ENCODE data around the gene FBLIM1.

FBLIM1 gene

DNA sequence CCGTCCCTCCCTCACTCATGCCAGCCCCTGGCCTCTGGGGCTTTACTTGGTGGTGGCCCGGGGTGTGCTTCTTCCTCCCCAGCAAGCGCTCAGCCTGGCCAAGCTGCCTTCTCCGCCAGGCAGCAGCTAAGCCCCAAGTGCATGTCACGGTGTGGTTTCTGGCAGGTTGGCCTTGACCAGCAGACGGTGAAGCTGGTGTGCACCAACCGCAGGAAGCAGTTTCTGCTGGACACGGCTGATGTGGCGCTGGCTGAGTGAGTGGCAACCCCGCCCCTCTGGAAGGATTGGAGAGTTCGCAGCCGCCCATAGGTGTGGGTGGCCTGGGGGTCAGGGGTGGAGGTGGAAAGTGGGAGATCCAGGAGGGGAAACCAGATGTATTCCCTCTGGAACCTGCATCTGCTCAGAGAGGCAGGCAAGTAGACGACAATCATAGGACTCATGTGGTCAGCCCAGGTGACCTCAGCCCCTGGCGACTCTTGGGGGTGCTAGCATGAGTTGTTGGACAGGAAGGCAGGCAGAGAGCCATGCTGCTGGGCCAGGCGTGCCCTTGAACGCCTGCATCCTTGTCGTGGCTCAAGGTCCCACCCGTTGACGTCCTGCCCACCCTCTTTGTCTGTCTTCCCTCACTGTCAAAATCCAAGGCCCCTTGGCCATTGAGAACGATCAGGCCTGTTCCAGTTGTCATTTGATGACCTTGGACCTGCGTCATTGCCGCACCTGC lies 29.5 kb upstream of the FBLIM1 start:
- in situ Hi-C loops (cut with HindIII; ENCODE audit: low pct_ligation_motif_present, low pct_unique_long_range_greater_than_20kb, low sequenced_read_pairs) = no loop called here
- no peak for DNase-seq

- in situ Hi-C loops (cut with HindIII; ENCODE audit: low pct_ligation_motif_present, low pct_unique_long_range_greater_than_20kb, low sequenced_read_pairs) = no loop called here
Measured at GRCh38 chr1:15730423-15730822, 28.2 kb upstream of the FBLIM1 start.

GRCh38 chr1:15730936-15731335 lies 27.7 kb upstream of the FBLIM1 start:
- in situ Hi-C loops (cut with HindIII; ENCODE audit: low pct_ligation_motif_present, low pct_unique_long_range_greater_than_20kb, low sequenced_read_pairs) = no loop called here
- DNase-seq = no peak

More at GRCh38 chr1:15730423-15730822, 28.2 kb upstream of the FBLIM1 start:
- no peak for DNase-seq

DNA sequence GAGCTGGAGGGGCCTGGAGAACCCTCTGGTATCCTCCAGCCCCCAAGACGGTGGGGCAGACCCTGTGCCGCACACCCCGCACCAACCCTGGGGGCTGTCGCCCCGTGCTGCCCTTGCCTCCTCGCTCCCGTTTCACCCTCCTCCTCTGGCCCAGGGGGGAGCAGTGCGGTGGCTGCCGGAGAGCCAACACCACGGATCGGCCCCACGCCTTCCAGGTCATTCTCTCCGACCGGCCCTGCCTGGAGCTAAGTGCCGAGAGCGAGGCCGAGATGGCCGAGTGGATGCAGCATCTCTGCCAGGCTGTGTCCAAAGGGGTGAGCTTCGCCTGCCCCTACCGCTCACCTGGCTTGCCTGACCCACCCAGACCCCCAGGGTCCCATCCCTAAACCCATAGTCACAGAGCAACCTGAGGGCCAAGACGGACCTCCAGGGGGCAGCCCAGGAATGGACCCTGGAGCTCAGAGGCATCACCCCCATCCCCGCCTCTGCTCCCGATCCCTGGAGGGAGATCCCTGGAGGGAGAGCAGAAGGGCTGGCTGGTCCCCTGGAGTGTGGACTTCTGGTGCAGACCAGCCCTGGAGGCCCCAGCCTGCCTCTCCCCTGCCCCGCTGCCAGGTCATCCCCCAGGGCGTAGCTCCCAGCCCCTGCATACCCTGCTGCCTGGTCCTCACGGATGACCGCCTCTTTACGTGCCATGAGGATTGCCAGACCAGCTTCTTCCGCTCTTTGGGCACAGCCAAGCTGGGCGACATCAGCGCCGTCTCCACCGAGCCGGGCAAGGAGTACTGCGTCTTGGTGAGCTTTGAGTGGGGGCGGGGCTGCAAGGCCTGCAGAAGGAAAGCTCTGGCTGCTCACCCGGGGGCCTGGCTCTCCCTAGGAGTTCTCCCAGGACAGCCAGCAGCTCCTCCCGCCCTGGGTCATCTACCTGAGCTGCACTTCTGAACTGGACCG lies 26.6 kb upstream of the FBLIM1 start:
- in situ Hi-C loops (cut with HindIII; ENCODE audit: low pct_ligation_motif_present, low pct_unique_long_range_greater_than_20kb, low sequenced_read_pairs) = no loop called here

DNA sequence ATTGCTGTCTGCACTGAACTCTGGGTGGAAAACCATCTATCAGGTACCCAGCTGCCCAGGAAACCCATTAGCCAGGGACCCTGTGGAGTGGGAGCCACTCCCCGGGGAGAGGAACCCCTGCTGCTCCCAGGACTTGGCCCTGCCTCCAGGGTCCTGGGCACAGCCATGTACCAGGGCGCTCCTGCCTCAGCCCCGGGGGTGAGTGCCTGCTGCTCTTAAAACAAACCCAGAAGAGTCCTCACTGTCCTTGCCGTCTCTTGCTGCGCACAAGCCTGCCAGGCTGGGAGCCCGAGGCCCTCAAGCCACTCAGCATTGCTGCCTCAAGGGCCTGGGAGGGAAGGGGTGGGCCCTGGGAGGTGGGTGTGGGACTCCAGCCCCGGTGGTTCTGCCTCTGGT lies 25.9 kb upstream of the FBLIM1 start:
- in situ Hi-C loops (cut with HindIII; ENCODE audit: low pct_ligation_motif_present, low pct_unique_long_range_greater_than_20kb, low sequenced_read_pairs) = no loop called here
- DNase-seq = no peak

More for the DNA sequence above, 26.6 kb upstream of the FBLIM1 start:
- no peak for DNase-seq

DNA sequence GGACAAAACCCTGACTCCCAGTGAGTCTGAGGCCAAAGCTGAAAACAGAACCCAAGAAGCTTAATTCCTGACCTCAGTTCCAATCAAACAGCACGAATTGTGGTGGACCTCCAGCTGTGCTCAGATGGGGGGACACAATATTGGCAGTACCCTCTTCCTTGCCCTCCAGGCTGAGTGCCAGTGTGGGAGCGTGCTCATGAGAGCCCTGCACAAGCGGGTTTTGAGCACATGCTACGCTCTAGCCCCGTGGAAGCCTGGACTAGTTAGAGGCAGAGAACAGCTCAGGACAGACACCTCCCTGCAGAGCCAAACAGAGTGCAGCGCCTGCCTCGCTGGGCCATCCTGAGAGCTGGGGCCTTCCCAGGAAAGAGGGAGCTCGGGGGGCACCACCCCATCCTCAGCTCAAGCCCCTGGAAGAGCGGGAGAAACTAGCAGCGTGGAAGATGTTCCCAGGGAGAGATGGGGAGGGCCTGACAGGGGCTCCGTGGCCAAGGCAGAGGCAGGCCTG lies 25.3 kb upstream of the FBLIM1 start:
- in situ Hi-C loops (cut with HindIII; ENCODE audit: low pct_ligation_motif_present, low pct_unique_long_range_greater_than_20kb, low sequenced_read_pairs) = no loop called here
- no peak for DNase-seq

DNA sequence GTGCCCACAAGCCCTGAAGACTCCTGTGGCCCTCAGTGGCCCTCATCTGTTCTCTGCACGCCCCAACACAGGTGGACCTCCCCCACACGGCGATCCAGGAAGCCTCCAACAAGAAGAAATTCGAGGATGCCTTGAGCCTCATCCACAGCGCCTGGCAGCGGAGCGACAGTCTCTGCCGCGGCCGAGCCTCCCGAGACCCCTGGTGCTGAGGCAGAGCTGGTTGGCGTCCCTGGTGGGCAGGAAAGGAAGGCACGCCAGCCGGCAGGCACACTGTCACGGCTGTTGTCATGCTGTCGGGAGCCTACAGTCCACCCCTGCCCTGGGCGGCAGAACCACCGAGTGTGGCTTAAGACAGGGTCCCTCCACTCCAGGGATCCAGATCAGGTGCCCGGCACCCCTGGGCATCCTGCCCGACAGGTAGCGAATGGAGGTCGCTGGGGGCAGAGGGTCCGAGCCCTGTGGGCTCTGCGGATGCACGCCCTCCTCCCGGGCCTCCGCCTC lies 24.8 kb upstream of the FBLIM1 start:
- in situ Hi-C loops (cut with HindIII; ENCODE audit: low pct_ligation_motif_present, low pct_unique_long_range_greater_than_20kb, low sequenced_read_pairs) = no loop called here
- no peak for DNase-seq

DNA sequence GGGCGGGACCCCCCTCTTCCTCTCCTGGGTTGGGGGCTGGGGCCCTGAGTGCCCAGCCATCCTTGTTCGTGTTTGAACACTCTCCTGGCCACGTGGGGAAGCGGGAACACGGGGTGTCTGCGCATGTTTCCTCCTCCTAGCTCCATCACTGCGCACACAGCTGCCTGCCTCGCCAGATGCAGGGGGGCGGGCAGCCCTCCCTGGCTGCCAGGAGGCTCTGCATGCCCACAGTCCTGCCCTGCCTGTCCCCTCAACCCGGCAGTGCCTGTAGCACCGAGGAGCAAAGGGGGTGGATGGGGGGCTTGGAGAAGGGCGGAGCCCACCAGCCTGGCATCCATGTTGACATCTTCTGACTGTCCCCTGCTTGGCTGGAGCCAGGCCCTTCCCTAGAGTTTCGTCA lies 24.3 kb upstream of the FBLIM1 start:
- DNase-seq = no peak
- in situ Hi-C loops (cut with HindIII; ENCODE audit: low pct_ligation_motif_present, low pct_unique_long_range_greater_than_20kb, low sequenced_read_pairs) = no loop called here

- in situ Hi-C loops (cut with HindIII; ENCODE audit: low pct_ligation_motif_present, low pct_unique_long_range_greater_than_20kb, low sequenced_read_pairs) = no loop called here
- DNase-seq = no peak
Measured at GRCh38 chr1:15734901-15735300, 23.7 kb upstream of the FBLIM1 start.

GRCh38 chr1:15735304-15736037 lies 23.1 kb upstream of the FBLIM1 start:
- in situ Hi-C loops (cut with HindIII; ENCODE audit: low pct_ligation_motif_present, low pct_unique_long_range_greater_than_20kb, low sequenced_read_pairs) = no loop called here
- DNase-seq = no peak

DNA sequence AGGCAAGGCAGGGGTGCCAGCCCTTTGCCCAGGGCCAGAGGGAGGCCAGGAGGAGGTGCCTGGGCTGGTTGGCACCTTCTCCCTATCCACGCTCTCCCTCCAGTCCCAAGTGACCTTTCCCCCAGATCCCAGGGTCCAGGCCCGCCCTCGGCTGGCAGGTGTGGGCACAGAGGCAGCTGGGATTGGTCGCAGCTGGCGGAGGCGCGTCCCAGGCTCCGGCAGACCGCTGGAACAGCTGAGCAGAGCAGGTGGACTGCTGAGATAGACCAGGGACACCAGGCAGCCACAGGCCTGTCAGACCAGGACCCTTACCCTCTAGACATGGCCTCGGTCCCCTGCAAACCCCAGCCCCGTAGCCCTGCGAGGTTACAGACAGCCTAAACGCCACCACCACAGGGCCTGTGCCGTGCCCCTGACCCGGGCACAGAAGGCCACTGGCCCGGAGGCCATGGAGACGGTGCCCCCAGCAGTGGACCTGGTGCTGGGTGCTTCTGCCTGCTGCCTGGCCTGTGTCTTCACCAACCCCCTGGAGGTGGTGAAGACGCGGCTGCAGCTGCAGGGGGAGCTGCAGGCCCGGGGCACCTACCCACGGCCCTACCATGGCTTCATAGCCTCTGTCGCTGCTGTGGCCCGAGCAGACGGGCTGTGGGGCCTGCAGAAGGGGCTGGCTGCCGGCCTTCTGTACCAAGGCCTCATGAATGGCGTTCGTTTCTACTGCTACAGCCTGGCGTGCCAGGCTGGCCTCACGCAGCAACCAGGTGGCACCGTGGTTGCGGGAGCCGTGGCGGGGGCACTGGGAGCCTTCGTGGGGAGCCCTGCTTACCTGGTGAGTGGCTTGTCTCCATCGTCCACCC lies 22.3 kb upstream of the FBLIM1 start, which contains the start of gene SLC25A34:
TSS of gene SLC25A34 (plus strand) at position 221 of the 854 bp plus-strand sequence. CDS start at position 449, 228 bp downstream.
- in situ Hi-C loops (cut with HindIII; ENCODE audit: low pct_ligation_motif_present, low pct_unique_long_range_greater_than_20kb, low sequenced_read_pairs) = no loop called here
- no peak for DNase-seq

DNA sequence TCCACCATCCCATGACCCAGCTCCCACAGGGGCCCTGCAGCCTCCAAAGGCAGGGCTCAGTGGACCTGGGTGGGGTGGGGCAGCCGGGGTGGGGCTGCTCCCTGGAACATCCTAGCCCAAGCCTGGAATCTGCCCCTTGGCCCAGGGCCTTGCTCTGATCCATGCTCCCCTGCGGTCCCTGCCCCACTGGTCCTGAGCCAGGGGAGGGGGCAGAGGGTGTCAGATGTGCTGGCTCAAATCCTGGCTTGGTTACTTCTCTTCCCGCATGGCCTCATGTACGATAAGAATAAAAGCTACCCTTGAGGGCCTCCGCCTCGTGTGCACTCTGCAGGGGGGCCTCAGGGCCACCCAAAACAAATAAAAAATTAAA lies 21.7 kb upstream of the FBLIM1 start:
- in situ Hi-C loops (cut with HindIII; ENCODE audit: low pct_ligation_motif_present, low pct_unique_long_range_greater_than_20kb, low sequenced_read_pairs) = no loop called here
- no peak for DNase-seq

DNA sequence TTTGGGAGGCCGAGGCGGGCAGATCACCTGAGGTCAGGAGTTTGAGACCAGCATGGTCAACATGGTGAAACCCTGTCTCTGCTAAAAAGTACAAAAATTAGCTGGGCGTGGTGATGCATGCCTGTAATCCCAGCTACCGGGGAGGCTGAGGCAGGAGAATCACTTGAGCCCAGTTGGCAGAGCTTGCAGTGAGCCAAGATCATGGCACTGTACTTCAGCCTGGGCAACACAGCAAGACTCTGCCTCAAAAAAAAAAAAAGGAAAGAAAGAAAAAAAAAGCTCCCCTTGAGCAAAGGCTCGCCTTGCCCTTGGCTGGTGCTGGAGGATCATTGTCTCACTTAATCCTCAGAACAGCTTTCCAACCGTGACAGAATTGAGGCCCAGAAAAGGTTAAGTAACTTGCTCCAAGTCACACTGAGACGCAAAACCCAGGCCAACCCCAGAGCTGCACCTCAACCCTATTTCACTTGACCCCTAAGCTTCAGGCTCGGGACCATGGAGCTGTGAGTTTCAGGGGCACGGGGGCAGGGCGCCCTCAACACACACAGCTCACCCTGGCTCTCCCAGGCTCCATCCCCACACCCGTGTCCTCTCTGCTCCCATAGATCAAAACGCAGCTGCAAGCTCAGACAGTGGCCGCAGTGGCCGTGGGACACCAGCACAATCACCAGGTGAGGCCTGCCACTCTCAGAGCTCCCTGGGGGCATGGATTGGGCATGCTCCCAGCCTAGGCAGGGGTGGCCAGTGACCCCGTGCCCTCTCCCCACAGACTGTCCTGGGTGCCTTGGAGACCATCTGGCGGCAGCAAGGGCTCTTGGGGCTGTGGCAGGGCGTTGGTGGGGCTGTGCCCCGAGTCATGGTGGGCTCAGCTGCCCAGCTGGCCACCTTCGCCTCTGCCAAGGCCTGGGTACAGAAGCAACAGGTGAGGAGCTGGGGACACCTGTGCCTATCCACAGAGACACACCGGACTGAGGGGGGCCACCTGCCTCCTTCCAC lies 21.0 kb upstream of the FBLIM1 start:
- DNase-seq = no peak
- in situ Hi-C loops (cut with HindIII; ENCODE audit: low pct_ligation_motif_present, low pct_unique_long_range_greater_than_20kb, low sequenced_read_pairs) = no loop called here

DNA sequence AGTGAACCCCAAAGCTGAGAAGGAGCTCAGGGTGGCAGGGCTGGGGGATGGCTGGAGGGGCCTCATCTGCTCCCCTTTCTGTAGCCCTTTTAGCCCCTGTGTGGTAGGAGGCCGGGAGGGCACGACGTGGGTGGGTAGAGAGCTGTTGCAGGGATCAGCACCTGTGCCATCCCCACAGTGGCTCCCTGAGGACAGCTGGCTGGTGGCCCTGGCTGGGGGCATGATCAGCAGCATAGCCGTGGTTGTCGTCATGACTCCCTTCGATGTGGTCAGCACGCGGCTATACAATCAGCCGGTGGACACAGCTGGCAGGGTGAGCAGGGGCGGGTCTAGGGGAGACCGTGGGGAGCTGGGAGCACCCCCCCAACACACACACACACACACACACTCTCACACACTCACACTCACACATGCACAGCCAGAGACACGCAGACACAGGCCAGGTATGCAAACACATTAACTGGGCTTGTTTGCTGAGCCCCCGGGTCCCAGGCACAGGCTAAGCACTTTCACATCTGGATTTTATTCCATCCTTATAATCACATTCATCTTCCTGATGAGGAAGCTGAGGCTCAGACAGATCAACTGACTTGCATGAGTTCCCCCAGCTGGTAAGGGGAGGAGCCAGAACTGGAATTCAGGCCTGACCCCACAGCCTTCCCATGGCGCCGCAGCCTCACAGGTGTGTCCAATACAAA lies 20.0 kb upstream of the FBLIM1 start:
- in situ Hi-C loops (cut with HindIII; ENCODE audit: low pct_ligation_motif_present, low pct_unique_long_range_greater_than_20kb, low sequenced_read_pairs) = no loop called here
- DNase-seq = no peak

DNA sequence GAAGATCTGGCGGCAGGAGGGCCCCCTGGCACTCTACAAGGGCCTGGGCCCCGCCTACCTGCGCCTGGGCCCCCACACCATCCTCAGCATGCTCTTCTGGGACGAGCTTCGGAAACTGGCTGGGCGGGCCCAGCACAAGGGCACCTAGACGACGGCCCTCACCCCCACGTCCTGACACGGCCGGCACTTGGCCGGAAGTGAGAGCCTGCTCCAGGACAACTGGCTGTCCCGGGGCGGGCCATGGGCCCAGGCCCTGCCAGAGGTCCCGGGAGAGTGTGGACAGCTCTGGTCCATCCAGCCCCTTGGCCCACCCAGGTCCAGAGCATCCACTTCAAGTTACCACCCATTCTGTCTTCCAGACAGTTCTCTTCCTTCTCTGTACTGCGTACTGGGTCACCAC lies 19.3 kb upstream of the FBLIM1 start:
- no peak for DNase-seq
- in situ Hi-C loops (cut with HindIII; ENCODE audit: low pct_ligation_motif_present, low pct_unique_long_range_greater_than_20kb, low sequenced_read_pairs) = no loop called here

DNA sequence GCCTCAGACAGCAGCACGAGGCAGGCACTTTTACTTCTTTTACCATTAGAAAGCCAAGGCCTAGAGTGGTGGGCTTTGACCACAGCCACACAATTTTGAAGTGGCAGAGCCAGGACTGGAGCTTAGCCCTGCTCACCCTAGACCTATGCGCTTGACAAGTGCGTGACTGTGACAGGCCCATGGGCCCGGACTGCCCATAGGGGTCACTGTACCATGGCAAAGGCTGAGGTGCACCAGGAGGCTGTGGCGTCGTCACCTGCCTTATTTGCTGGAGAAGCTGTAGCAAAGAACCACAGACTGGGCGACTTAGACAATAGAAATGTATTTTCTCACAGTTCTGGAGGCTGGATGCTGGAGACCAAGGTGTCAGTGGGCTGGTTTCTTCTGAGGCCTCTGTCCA lies 18.9 kb upstream of the FBLIM1 start:
- in situ Hi-C loops (cut with HindIII; ENCODE audit: low pct_ligation_motif_present, low pct_unique_long_range_greater_than_20kb, low sequenced_read_pairs) = no loop called here

More for the DNA sequence above, 18.9 kb upstream of the FBLIM1 start:
- no peak for DNase-seq
